Esophagus muscularis mucosa (tissue), 3 donors: ENCODE measurements around the gene VTI1A.

Experiments
- POLR2A ChIP-seq: fragments of 450-650 bp; IDR thresholded peaks from one replicate; pipeline ENCODE4 v1.6.1; 2017; ENCODE audit warnings: antibody characterized with exemption, moderate library complexity, mild to moderate bottlenecking, low read depth
- POLR2AphosphoS5 ChIP-seq, 2 donors: sonication (generic); formaldehyde crosslinking; IDR thresholded peaks; one replicate each; pipeline ENCODE4 v1.6.1; 2017; ENCODE audit warnings: antibody characterized with exemption in 2 of 2
- TF ChIP-seq, protein P1 (sequence below), 3 experiments: fragments of 200-600 bp in 2 of 3; fragments of 450-650 bp in 1 of 3; sonication (generic) in 2 of 3; IDR thresholded peaks; one replicate each; pipeline ENCODE4 v1.5.1; 2017 to 2019; ENCODE audit warnings: antibody characterized with exemption in 3 of 3, mild to moderate bottlenecking in 2 of 3, moderate library complexity in 1 of 3

DNA sequence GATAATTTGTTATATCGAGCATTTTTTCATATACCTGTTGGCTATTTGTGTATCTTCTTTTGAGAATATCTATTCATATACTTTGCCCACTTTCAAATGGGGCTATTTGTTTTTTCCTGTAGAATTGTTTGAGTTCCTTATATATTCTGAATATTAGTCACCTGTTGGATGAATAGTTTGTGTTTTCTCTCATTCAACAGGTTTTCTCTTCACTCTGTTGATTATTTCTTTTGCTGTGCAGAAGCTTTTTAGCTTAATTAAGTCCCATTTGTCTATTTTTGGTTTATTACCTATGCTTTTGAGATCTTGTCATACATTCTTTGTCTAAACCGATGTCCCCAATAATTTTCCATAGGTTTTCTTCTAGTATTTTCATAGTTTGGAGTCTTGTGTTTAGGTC lies 65.3 kb downstream of the VTI1A start:
- TF ChIP-seq, protein P1, sequence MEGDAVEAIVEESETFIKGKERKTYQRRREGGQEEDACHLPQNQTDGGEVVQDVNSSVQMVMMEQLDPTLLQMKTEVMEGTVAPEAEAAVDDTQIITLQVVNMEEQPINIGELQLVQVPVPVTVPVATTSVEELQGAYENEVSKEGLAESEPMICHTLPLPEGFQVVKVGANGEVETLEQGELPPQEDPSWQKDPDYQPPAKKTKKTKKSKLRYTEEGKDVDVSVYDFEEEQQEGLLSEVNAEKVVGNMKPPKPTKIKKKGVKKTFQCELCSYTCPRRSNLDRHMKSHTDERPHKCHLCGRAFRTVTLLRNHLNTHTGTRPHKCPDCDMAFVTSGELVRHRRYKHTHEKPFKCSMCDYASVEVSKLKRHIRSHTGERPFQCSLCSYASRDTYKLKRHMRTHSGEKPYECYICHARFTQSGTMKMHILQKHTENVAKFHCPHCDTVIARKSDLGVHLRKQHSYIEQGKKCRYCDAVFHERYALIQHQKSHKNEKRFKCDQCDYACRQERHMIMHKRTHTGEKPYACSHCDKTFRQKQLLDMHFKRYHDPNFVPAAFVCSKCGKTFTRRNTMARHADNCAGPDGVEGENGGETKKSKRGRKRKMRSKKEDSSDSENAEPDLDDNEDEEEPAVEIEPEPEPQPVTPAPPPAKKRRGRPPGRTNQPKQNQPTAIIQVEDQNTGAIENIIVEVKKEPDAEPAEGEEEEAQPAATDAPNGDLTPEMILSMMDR (IDR thresholded peaks at IDR 0.05), result no peak
- TF ChIP-seq POLR2AphosphoS5 (IDR thresholded peaks at IDR 0.05) (no peak), POLR2A (no peak)
